ENCODE data around the gene ZNF578. TPM values are rescaled to one million over a fixed set of nuclear protein-coding genes. Genes with fewer than 3 reads are reported as not detected.
"Not testable (repeated sequence)": the region's sequence is repeated elsewhere in the genome, so short reads cannot be mapped to it uniquely, and the experiment has no call there.

Gene ZNF578
- total RNA-seq, 1 experiment from 2014 or later = not detected

- Histone ChIP-seq H3K27me3 (replicated peaks; ENCODE audit: control insufficient read depth, insufficient read depth, low read length) (no peaks in the 10 kb centered on the region), H3K4me3 (ENCODE audit: low read depth, low read length) (no peak overlapping the region), H3K9me3 (peaks cover 22% of the 10 kb centered on the region), H3K36me3 (ENCODE audit: control insufficient read depth, insufficient read depth, low read length) (peaks cover 6% of the 10 kb centered on the region), H3K4me1 (no peaks in the 10 kb centered on the region)
- peaks cover 31% of the 10 kb centered on the region for H3K9me3 Mint-ChIP-seq (ENCODE audit: unreplicated experiment)
- ChIA-PET POLR2A (no interaction called here), CTCF (no interaction called here)
- no TSS peak for BruUV-seq (replicated peaks)
- peaks cover 89% of the 10 kb centered on the region for H3K36me3 Mint-ChIP-seq (ENCODE audit: insufficient read depth, unreplicated experiment)
- TF ChIP-seq, protein P1, sequence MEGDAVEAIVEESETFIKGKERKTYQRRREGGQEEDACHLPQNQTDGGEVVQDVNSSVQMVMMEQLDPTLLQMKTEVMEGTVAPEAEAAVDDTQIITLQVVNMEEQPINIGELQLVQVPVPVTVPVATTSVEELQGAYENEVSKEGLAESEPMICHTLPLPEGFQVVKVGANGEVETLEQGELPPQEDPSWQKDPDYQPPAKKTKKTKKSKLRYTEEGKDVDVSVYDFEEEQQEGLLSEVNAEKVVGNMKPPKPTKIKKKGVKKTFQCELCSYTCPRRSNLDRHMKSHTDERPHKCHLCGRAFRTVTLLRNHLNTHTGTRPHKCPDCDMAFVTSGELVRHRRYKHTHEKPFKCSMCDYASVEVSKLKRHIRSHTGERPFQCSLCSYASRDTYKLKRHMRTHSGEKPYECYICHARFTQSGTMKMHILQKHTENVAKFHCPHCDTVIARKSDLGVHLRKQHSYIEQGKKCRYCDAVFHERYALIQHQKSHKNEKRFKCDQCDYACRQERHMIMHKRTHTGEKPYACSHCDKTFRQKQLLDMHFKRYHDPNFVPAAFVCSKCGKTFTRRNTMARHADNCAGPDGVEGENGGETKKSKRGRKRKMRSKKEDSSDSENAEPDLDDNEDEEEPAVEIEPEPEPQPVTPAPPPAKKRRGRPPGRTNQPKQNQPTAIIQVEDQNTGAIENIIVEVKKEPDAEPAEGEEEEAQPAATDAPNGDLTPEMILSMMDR (IDR thresholded peaks at IDR 0.05; ENCODE audit: insufficient read depth in 1 of 2, low read depth in 1 of 2, low read length in 1 of 2, severe bottlenecking in 1 of 2, unreplicated experiment in 1 of 2) = no peak
- no peak for DNase-seq
- H3K27me3 Mint-ChIP-seq (ENCODE audit: insufficient read depth, unreplicated experiment) = no peaks in the 10 kb centered on the region
- no peaks in the 10 kb centered on the region for H3K4me1 Mint-ChIP-seq (ENCODE audit: low read depth, unreplicated experiment)
- intact Hi-C loops (cut with micrococcal nuclease; ENCODE audit: unreplicated experiment) = no loop called here
- H3K4me3 Mint-ChIP-seq (ENCODE audit: unreplicated experiment) = no peak overlapping the region
- H3K27ac Mint-ChIP-seq (ENCODE audit: unreplicated experiment) = no peak overlapping the region
Observed at GRCh38 chr19:52554216-52554971, 101.0 kb downstream of the ZNF578 start.

DNA sequence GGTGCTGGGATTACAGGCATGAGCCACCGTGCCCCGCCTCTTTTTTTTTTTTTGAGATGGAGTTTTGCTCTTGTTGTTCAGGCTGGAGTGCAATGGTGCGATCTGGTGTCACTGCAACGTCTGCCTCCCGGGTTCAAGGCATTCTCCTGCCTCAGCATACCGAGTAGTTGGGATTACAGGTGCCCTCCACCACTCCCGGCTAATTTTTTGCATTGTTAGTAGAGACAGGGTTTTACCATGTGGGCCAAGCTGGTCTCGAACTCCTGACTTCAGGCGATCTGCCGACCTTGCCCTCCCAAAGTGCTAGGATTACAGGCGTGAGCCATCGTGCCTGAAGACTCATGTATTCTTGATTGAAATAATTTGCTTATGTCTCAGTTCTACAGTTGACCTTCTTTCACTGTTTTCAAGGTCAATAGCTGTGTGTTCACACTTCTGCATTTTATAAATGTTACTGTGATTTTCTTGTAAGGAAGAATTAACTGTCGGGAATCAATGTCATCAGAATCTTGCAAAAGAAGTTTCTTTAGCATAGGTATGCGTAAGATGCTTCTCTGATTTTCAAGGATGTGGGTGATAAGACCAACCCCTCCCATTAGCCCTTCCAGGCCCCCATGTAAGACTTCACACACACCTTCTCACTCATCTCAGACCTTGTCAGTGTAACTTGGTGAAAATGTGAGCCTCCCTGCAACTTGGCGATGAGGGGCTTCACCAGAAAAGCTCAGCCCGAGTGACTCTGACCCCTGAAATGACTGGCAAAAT, 104.1 kb downstream of the ZNF578 start:
- no peak overlapping the region for H3K27ac Mint-ChIP-seq (ENCODE audit: unreplicated experiment)
- peaks cover 8% of the 10 kb centered on the region for H3K36me3 ChIP-seq (ENCODE audit: control insufficient read depth, insufficient read depth, low read length)
- H3K27me3 Mint-ChIP-seq (ENCODE audit: insufficient read depth, unreplicated experiment) = no peaks in the 10 kb centered on the region
- peaks cover 22% of the 10 kb centered on the region for H3K9me3 ChIP-seq
- H3K4me3 ChIP-seq (ENCODE audit: low read depth, low read length) = no peak overlapping the region
- H3K4me3 Mint-ChIP-seq (ENCODE audit: unreplicated experiment) = no peak overlapping the region
- ChIA-PET CTCF (no interaction called here), POLR2A (no interaction called here)
- no peaks in the 10 kb centered on the region for H3K4me1 ChIP-seq
- H3K9me3 Mint-ChIP-seq (ENCODE audit: unreplicated experiment) = peaks cover 24% of the 10 kb centered on the region
- no TSS peak for BruUV-seq (replicated peaks)
- no peaks in the 10 kb centered on the region for H3K27me3 ChIP-seq (replicated peaks; ENCODE audit: control insufficient read depth, insufficient read depth, low read length)
- DNase-seq = no peak
- intact Hi-C loops (cut with micrococcal nuclease; ENCODE audit: unreplicated experiment) = no loop called here
- H3K4me1 Mint-ChIP-seq (ENCODE audit: low read depth, unreplicated experiment) = no peaks in the 10 kb centered on the region
- TF ChIP-seq, protein P1 (IDR thresholded peaks at IDR 0.05; ENCODE audit: insufficient read depth in 1 of 2, low read depth in 1 of 2, low read length in 1 of 2, severe bottlenecking in 1 of 2, unreplicated experiment in 1 of 2) = no peak
- H3K36me3 Mint-ChIP-seq (ENCODE audit: insufficient read depth, unreplicated experiment) = peaks cover 81% of the 10 kb centered on the region

DNA sequence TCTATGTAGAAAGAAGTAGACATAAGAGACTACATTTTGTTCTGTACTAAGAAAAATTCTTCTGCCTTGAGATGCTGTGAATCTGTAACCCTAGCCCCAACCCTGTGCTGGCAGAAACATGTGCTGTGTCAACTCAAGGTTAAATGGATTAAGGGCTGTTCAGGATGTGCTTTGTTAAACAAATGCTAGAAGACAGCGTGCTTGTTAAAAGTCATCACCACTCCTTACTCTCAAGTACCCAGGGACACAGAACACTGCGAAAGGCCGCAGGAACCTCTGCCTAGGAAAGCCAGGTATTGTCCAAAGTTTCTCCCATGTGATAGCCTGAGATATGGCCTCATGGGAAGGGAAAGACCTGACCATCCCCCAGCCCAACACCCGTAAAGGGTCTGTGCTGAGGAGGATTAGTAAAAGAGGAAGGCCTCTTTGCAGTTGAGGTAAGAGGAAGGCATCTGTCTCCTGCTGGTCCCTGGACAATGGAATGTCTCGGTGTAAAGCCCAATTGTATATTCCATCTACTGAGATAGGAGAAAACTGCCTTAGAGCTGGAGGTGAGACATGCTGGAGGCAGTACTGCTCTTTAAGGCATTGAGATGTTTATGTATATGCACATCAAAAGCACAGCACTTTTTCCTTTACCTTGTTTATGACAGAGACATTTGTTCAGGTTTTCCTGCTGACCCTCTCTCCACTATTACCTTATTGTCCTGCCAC, 105.5 kb downstream of the ZNF578 start:
- H3K27me3 Mint-ChIP-seq (ENCODE audit: insufficient read depth, unreplicated experiment); POLR2A ChIA-PET; intact Hi-C loops (cut with micrococcal nuclease; ENCODE audit: unreplicated experiment); H3K4me3 ChIP-seq (ENCODE audit: low read depth, low read length); CTCF ChIA-PET; DNase-seq; BruUV-seq (replicated peaks); H3K4me1 Mint-ChIP-seq (ENCODE audit: low read depth, unreplicated experiment); H3K36me3 ChIP-seq (ENCODE audit: control insufficient read depth, insufficient read depth, low read length); H3K4me3 Mint-ChIP-seq (ENCODE audit: unreplicated experiment); H3K27ac Mint-ChIP-seq (ENCODE audit: unreplicated experiment); H3K27me3 ChIP-seq (replicated peaks; ENCODE audit: control insufficient read depth, insufficient read depth, low read length); H3K4me1 ChIP-seq: not testable (repeated sequence)
- H3K9me3 ChIP-seq = peaks cover 29% of the 10 kb centered on the region
- Mint-ChIP-seq H3K36me3 (ENCODE audit: insufficient read depth, unreplicated experiment) (peaks cover 83% of the 10 kb centered on the region), H3K9me3 (ENCODE audit: unreplicated experiment) (peaks cover 18% of the 10 kb centered on the region)

GRCh38 chr19:52561611-52562010, 108.3 kb downstream of the ZNF578 start:
- not testable (repeated sequence) for H3K27me3 ChIP-seq (replicated peaks; ENCODE audit: control insufficient read depth, insufficient read depth, low read length); H3K9me3 Mint-ChIP-seq (ENCODE audit: unreplicated experiment)
- peaks cover 21% of the 10 kb centered on the region; the same call in 1 of the 2 replicates for H3K9me3 ChIP-seq

More at GRCh38 chr19:52561611-52562010, 108.3 kb downstream of the ZNF578 start:
- DNase-seq; H3K4me1 Mint-ChIP-seq (ENCODE audit: low read depth, unreplicated experiment); H3K4me1 ChIP-seq; H3K36me3 ChIP-seq (ENCODE audit: control insufficient read depth, insufficient read depth, low read length); H3K27me3 Mint-ChIP-seq (ENCODE audit: insufficient read depth, unreplicated experiment); H3K4me3 Mint-ChIP-seq (ENCODE audit: unreplicated experiment); CTCF ChIA-PET; H3K4me3 ChIP-seq (ENCODE audit: low read depth, low read length); H3K27ac Mint-ChIP-seq (ENCODE audit: unreplicated experiment); intact Hi-C loops (cut with micrococcal nuclease; ENCODE audit: unreplicated experiment); BruUV-seq (replicated peaks): not testable (repeated sequence)
- peaks cover 75% of the 10 kb centered on the region for H3K36me3 Mint-ChIP-seq (ENCODE audit: insufficient read depth, unreplicated experiment)
- POLR2A ChIA-PET = interaction anchor here (0.7 kb wide), 1 partner anchor 35 kb away, joined by 3 read pairs; no protein-coding TSS in a partner anchor

All from Caco-2 (cell line).